ENCODE measurements around the gene PIGS.

GRCh38 chr17:28573521-28573920, 2.2 kb upstream of the PIGS start:
- TF ChIP-seq CTCF (IDR thresholded peaks at IDR 0.05) (no peak), POLR2A (IDR thresholded peaks at IDR 0.05) (no peak)
